ENCODE results near the gene PRTFDC1. TPM values are rescaled to one million over a fixed set of nuclear protein-coding genes. Genes with fewer than 3 reads are reported as not detected.

The PRTFDC1 gene
- total RNA-seq, 1 donor from 2014 or later, result 9.1 TPM

- FAIRE-seq (no peak), DNase-seq (ENCODE audit: low read depth) (no peak)
- TF ChIP-seq CTCF (IDR thresholded peaks at IDR 0.05; ENCODE audit: insufficient read depth, low read depth, low read length) (no peak), EZH2 (IDR thresholded peaks at IDR 0.05; ENCODE audit: insufficient read depth, low read length) (no peak)
- Histone ChIP-seq H3K27me3 (ENCODE audit: insufficient read depth, low read length) (no peaks in the 10 kb centered on the region), H3K9ac (ENCODE audit: low read length) (no peak overlapping the region), H3K79me2 (ENCODE audit: insufficient read depth, low read length) (no peaks in the 10 kb centered on the region), H3K9me3 (ENCODE audit: insufficient read depth, low read depth, low read length) (no peaks in the 10 kb centered on the region), H4K20me1 (ENCODE audit: insufficient read depth, low read length) (no peaks in the 10 kb centered on the region), H2AFZ (ENCODE audit: low read depth, low read length) (no peak overlapping the region), H3K4me2 (ENCODE audit: low read length) (no peak overlapping the region), H3K4me3 (ENCODE audit: insufficient read depth, low read depth, low read length) (no peak overlapping the region), H3K4me1 (ENCODE audit: insufficient read depth, low read length) (peaks cover 9% of the 10 kb centered on the region), H3K36me3 (ENCODE audit: insufficient read depth, low read length) (no peaks in the 10 kb centered on the region), H3K27ac (ENCODE audit: low read depth, low read length) (no peak overlapping the region)
- H3K27ac Mint-ChIP-seq (ENCODE audit: unreplicated experiment), result no peak overlapping the region
- H3K36me3 Mint-ChIP-seq (ENCODE audit: low read depth, unreplicated experiment), result no peaks in the 10 kb centered on the region
- no peaks in the 10 kb centered on the region for H3K27me3 Mint-ChIP-seq (ENCODE audit: low read depth, unreplicated experiment)
- peaks cover 2% of the 10 kb centered on the region for H3K4me1 Mint-ChIP-seq (ENCODE audit: low read depth, unreplicated experiment)
- H3K9me3 Mint-ChIP-seq (ENCODE audit: unreplicated experiment), result peaks cover 3% of the 10 kb centered on the region
- no peak overlapping the region for H3K4me3 Mint-ChIP-seq (ENCODE audit: unreplicated experiment)
These were observed 14.6 kb upstream of the PRTFDC1 start for GRCh38 chr10:24966962-24967481.

- Histone ChIP-seq H3K9ac (ENCODE audit: low read length) (no peak overlapping the region), H3K4me2 (ENCODE audit: low read length) (no peak overlapping the region), H3K4me1 (ENCODE audit: insufficient read depth, low read length) (peaks cover 9% of the 10 kb centered on the region), H3K27me3 (ENCODE audit: insufficient read depth, low read length) (no peaks in the 10 kb centered on the region), H3K27ac (ENCODE audit: low read depth, low read length) (no peak overlapping the region), H3K79me2 (ENCODE audit: insufficient read depth, low read length) (no peaks in the 10 kb centered on the region), H3K36me3 (ENCODE audit: insufficient read depth, low read length) (no peaks in the 10 kb centered on the region), H2AFZ (ENCODE audit: low read depth, low read length) (no peak overlapping the region), H4K20me1 (ENCODE audit: insufficient read depth, low read length) (no peaks in the 10 kb centered on the region), H3K9me3 (ENCODE audit: insufficient read depth, low read depth, low read length) (no peaks in the 10 kb centered on the region), H3K4me3 (ENCODE audit: insufficient read depth, low read depth, low read length) (no peak overlapping the region)
- DNase-seq (ENCODE audit: low read depth), result no peak
- Mint-ChIP-seq H3K4me1 (ENCODE audit: low read depth, unreplicated experiment) (peaks cover 2% of the 10 kb centered on the region), H3K4me3 (ENCODE audit: unreplicated experiment) (no peak overlapping the region), H3K27ac (ENCODE audit: unreplicated experiment) (no peak overlapping the region), H3K36me3 (ENCODE audit: low read depth, unreplicated experiment) (no peaks in the 10 kb centered on the region), H3K27me3 (ENCODE audit: low read depth, unreplicated experiment) (no peaks in the 10 kb centered on the region), H3K9me3 (ENCODE audit: unreplicated experiment) (peaks cover 3% of the 10 kb centered on the region)
- FAIRE-seq, result no peak
- TF ChIP-seq CTCF (IDR thresholded peaks at IDR 0.05; ENCODE audit: insufficient read depth, low read depth, low read length), result no peak
These were observed 12.6 kb upstream of the PRTFDC1 start for GRCh38 chr10:24965051-24965450.

DNA sequence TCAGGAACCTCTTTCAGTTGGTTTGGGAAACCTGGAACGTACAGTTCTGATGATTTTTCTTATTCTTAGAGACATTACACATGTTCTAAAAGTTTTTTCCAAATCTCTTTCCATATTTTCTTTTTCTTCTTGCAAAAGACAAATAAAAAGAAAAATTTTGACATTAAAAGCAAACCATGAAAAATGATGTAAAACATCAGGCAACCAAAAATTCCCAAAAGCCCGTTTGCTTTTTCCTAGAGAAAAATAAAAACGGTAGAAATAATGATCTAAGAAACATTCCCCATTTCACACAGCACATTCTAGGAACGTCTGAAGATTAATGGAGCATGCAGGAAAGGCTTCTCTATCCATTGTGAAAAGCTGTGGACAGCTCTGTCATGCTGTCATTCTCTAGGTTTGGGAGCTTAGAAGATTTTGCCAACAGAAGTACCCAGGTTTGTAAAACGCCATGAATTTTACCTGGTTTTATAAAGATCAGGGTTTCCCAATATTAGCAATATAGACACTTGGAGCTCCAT lies 11.2 kb upstream of the PRTFDC1 start:
- Mint-ChIP-seq H3K4me1 (ENCODE audit: low read depth, unreplicated experiment) (peaks cover 7% of the 10 kb centered on the region), H3K36me3 (ENCODE audit: low read depth, unreplicated experiment) (no peaks in the 10 kb centered on the region), H3K9me3 (ENCODE audit: unreplicated experiment) (peaks cover 3% of the 10 kb centered on the region), H3K27ac (ENCODE audit: unreplicated experiment) (no peak overlapping the region), H3K4me3 (ENCODE audit: unreplicated experiment) (no peak overlapping the region), H3K27me3 (ENCODE audit: low read depth, unreplicated experiment) (no peaks in the 10 kb centered on the region)
- Histone ChIP-seq H3K36me3 (ENCODE audit: insufficient read depth, low read length) (no peaks in the 10 kb centered on the region), H3K27me3 (ENCODE audit: insufficient read depth, low read length) (no peaks in the 10 kb centered on the region), H3K4me1 (ENCODE audit: insufficient read depth, low read length) (peaks cover 18% of the 10 kb centered on the region), H3K9ac (ENCODE audit: low read length) (no peak overlapping the region), H3K4me3 (ENCODE audit: insufficient read depth, low read depth, low read length) (no peak overlapping the region), H3K4me2 (ENCODE audit: low read length) (peak overlapping the region; percentile 42), H3K79me2 (ENCODE audit: insufficient read depth, low read length) (no peaks in the 10 kb centered on the region), H3K9me3 (ENCODE audit: insufficient read depth, low read depth, low read length) (no peaks in the 10 kb centered on the region), H3K27ac (ENCODE audit: low read depth, low read length) (no peak overlapping the region), H2AFZ (ENCODE audit: low read depth, low read length) (no peak overlapping the region), H4K20me1 (ENCODE audit: insufficient read depth, low read length) (no peaks in the 10 kb centered on the region)
- TF ChIP-seq EZH2 (IDR thresholded peaks at IDR 0.05; ENCODE audit: insufficient read depth, low read length) (no peak), CTCF (IDR thresholded peaks at IDR 0.05; ENCODE audit: insufficient read depth, low read depth, low read length) (no peak)
- FAIRE-seq (no peak), DNase-seq (ENCODE audit: low read depth) (peak; percentile 35)
